ENCODE data around the gene TYR. TPM values are rescaled to one million over a fixed set of nuclear protein-coding genes. Genes with fewer than 3 reads are reported as not detected.

The TYR gene
- total RNA-seq, 4 donors from 2014 or later, result not detected

- no peaks in the 10 kb centered on the region for H3K36me3 ChIP-seq
- H3K4me3 ChIP-seq, result no peak overlapping the region
- H3K27me3 ChIP-seq, result no peaks in the 10 kb centered on the region
- no peaks in the 10 kb centered on the region for H3K9me3 ChIP-seq
- H3K27ac ChIP-seq, result no peak overlapping the region
- no peak for DNase-seq
- TF ChIP-seq CTCF (IDR thresholded peaks at IDR 0.05), result no peak
- no peak for TF ChIP-seq POLR2A (IDR thresholded peaks at IDR 0.05)
- H3K4me1 ChIP-seq, result no peaks in the 10 kb centered on the region
Observed at GRCh38 chr11:89184021-89184420, 6.3 kb downstream of the TYR start.

GRCh38 chr11:89189776-89190175 is 12.1 kb downstream of the TYR start:
- no peaks in the 10 kb centered on the region for H3K4me1 ChIP-seq
- H3K36me3 ChIP-seq, result no peaks in the 10 kb centered on the region
- no peak overlapping the region for H3K27ac ChIP-seq
- H3K27me3 ChIP-seq, result no peaks in the 10 kb centered on the region
- H3K9me3 ChIP-seq, result no peaks in the 10 kb centered on the region
- DNase-seq, result no peak
- TF ChIP-seq POLR2A (IDR thresholded peaks at IDR 0.05), result no peak
- TF ChIP-seq CTCF (IDR thresholded peaks at IDR 0.05), result no peak
- no peak overlapping the region for H3K4me3 ChIP-seq

GRCh38 chr11:89201138-89201537 is 23.5 kb downstream of the TYR start:
- Histone ChIP-seq H3K4me3 (no peak overlapping the region), H3K36me3 (no peaks in the 10 kb centered on the region), H3K27ac (no peak overlapping the region), H3K4me1 (no peaks in the 10 kb centered on the region), H3K9me3 (no peaks in the 10 kb centered on the region), H3K27me3 (no peaks in the 10 kb centered on the region)
- DNase-seq, result no peak
- TF ChIP-seq POLR2A (IDR thresholded peaks at IDR 0.05) (no peak), CTCF (IDR thresholded peaks at IDR 0.05) (no peak)

- H3K4me1 ChIP-seq, result no peaks in the 10 kb centered on the region
- no peak for DNase-seq
- no peak overlapping the region for H3K27ac ChIP-seq
- TF ChIP-seq POLR2A (IDR thresholded peaks at IDR 0.05), result no peak
- no peak for TF ChIP-seq CTCF (IDR thresholded peaks at IDR 0.05)
- H3K27me3 ChIP-seq, result no peaks in the 10 kb centered on the region
- no peaks in the 10 kb centered on the region for H3K9me3 ChIP-seq
- H3K36me3 ChIP-seq, result no peaks in the 10 kb centered on the region
- no peak overlapping the region for H3K4me3 ChIP-seq
Observed at GRCh38 chr11:89203814-89204213, 26.1 kb downstream of the TYR start.

GRCh38 chr11:89205378-89205777 is 27.7 kb downstream of the TYR start:
- DNase-seq, result no peak
- Histone ChIP-seq H3K36me3 (no peaks in the 10 kb centered on the region), H3K4me3 (no peak overlapping the region), H3K4me1 (no peaks in the 10 kb centered on the region), H3K27ac (no peak overlapping the region), H3K9me3 (no peaks in the 10 kb centered on the region), H3K27me3 (no peaks in the 10 kb centered on the region)
- TF ChIP-seq CTCF (IDR thresholded peaks at IDR 0.05) (no peak), POLR2A (IDR thresholded peaks at IDR 0.05) (no peak)

GRCh38 chr11:89220684-89221339 is 43.1 kb downstream of the TYR start:
- Histone ChIP-seq H3K4me3 (no peak overlapping the region), H3K9me3 (no peaks in the 10 kb centered on the region), H3K36me3 (no peaks in the 10 kb centered on the region), H3K4me1 (no peaks in the 10 kb centered on the region), H3K27me3 (no peaks in the 10 kb centered on the region), H3K27ac (no peak overlapping the region)
- TF ChIP-seq CTCF (IDR thresholded peaks at IDR 0.05) (no peak), POLR2A (IDR thresholded peaks at IDR 0.05) (no peak)
- DNase-seq, result no peak
